Measurements from ENCODE around the gene VANGL1. TPM values are rescaled to one million over a fixed set of nuclear protein-coding genes. Genes with fewer than 3 reads are reported as not detected.

VANGL1 gene
- total and polyA plus RNA-seq, 2 of the 8 experiments (the other 6 are each of a cell fraction or from before 2014, with no cell fraction given), result 9.4 to 13.4 TPM

DNA sequence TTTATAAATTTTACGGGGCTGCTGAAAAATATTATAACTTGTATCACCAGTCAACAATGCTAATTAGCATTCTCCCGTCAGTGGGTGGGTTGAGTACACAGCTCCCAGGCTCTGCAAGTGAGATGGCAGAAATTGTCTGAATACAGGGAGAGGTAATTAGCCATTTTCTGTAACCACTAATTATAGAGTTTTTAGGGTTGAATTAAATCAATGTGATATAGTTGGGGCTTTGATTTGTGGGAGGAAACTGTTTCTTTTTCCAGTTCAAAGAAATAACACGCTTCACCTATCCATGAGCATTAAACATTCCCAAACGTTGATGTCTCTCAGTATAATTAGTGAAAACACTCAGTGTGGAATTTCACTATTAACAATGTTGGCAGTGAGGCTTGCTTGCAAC is 1.5 kb downstream of the VANGL1 start:
- Histone ChIP-seq H4K5ac (ENCODE audit: insufficient read length, low read depth, low read length) (no peak overlapping the region), H2BK12ac (ENCODE audit: low read depth, low read length) (no peak overlapping the region), H3K4me1 (replicated peaks in 1 of 4; ENCODE audit: control insufficient read depth in 3 of 4, insufficient read depth in 4 of 4, low read length in 3 of 4) (peaks cover under 1 to 17% (median 8%) of the 10 kb centered on the region in 4 experiments; a peak in 4 of 7 replicates), H3K56ac (replicated peaks; ENCODE audit: insufficient read length, low read depth, low read length) (no peak overlapping the region), H3K23me2 (ENCODE audit: low read depth, low read length) (peaks cover 8% of the 10 kb centered on the region), H3K27ac (ENCODE audit: low read depth, low read length) (no peak overlapping the region), H3K79me2 (ENCODE audit: control insufficient read depth in 1 of 2, insufficient read depth in 2 of 2, low read length in 2 of 2) (peaks cover 10 to 54% of the 10 kb centered on the region in 2 experiments; a peak in 3 of 4 replicates), H3K23ac (ENCODE audit: insufficient read length) (no peak overlapping the region), H2BK120ac (replicated peaks; ENCODE audit: low read depth, low read length) (no peak overlapping the region), H4K8ac (ENCODE audit: extremely low read depth, insufficient read depth, low read length) (no peak overlapping the region), H4K91ac (replicated peaks; ENCODE audit: insufficient read length, low read length) (no peak overlapping the region), H4K20me1 (replicated peaks in 1 of 2; ENCODE audit: control insufficient read depth in 1 of 2, insufficient read depth in 2 of 2, low read length in 2 of 2) (peaks cover 0 to 4% of the 10 kb centered on the region in 2 experiments), H2BK5ac (ENCODE audit: low read depth, low read length) (no peak overlapping the region), H3K4ac (replicated peaks; ENCODE audit: insufficient read length, low read depth, low read length) (no peak overlapping the region), H3K14ac (ENCODE audit: insufficient read length) (no peak overlapping the region), H3K27me3 (replicated peaks in 1 of 4; ENCODE audit: control insufficient read depth in 3 of 4, extremely low read depth in 1 of 4, insufficient read depth in 3 of 4, low read length in 3 of 4) (no peaks in the 10 kb centered on the region; a peak in 2 of 7 replicates), H2AK5ac (ENCODE audit: low read depth, low read length) (no peak overlapping the region), H3K79me1 (ENCODE audit: low read depth, low read length) (0 out of 2 replicates have a peak, but pooled peaks cover 3% of the 10 kb centered on the region), H3K4me3 (ENCODE audit: extremely low read depth in 1 of 4, insufficient read depth in 2 of 4, low read depth in 3 of 4, low read length in 4 of 4) (peak overlapping the region; percentile 67 to 98 (median 72); a peak in 7 of 8 replicates), H3K9ac (replicated peaks in 1 of 4; ENCODE audit: extremely low read depth in 1 of 4, low read depth in 3 of 4, low read length in 3 of 4) (no peak overlapping the region), H3K18ac (ENCODE audit: extremely low read depth, low read length) (no peak overlapping the region), H2BK20ac (ENCODE audit: low read length) (no peak overlapping the region), H3K9me3 (ENCODE audit: insufficient read depth in 2 of 2, low read depth in 1 of 2, low read length in 1 of 2) (peaks cover 6 to 9% of the 10 kb centered on the region in 2 experiments; a peak in 2 of 4 replicates), H2BK15ac (ENCODE audit: low read length) (no peak overlapping the region), H3K4me2 (ENCODE audit: insufficient read depth in 1 of 2, low read depth in 2 of 2, low read length in 2 of 2) (peak overlapping the region; percentile 61 to 78), H3K36me3 (ENCODE audit: control insufficient read depth in 2 of 4, insufficient read depth in 4 of 4, low read length in 3 of 4) (no peaks in the 10 kb centered on the region), H2AFZ (ENCODE audit: low read length) (no peak overlapping the region)
- WGBS, 2 experiments (ENCODE audit: extremely low coverage in 1 of 2, insufficient coverage in 1 of 2, insufficient read length in 1 of 2, insufficient replicate concordance in 2 of 2, low coverage in 1 of 2, low lambda C conversion rate in 2 of 2, missing lambda C conversion rate in 1 of 2), result 66% methylated on average over 4 of the region's 4 CpGs; no CpG with 5 or more reads in 1 of the 2 experiments
- ChIA-PET POLR2A (ENCODE audit: partially characterized antibody) (interaction anchor here (0.6 to 2.5 kb wide), 3 partner anchors 11 to 114 kb away, joined by 3 to 10 read pairs (median 3); no protein-coding TSS in a partner anchor), CTCF (ENCODE audit: partially characterized antibody) (interaction anchor here (0.6 to 1.7 kb wide), 6 partner anchors 17 to 469 kb away, joined by 3 to 7 read pairs (median 4); no protein-coding TSS in a partner anchor)
- DNase-seq (ENCODE audit: low read depth in 1 of 2, low spot score in 2 of 2) (no peak), FAIRE-seq (no peak)
- TF ChIP-seq FOSL1 (IDR thresholded peaks at IDR 0.05; ENCODE audit: insufficient read depth, low read depth, low read length) (no peak), HDAC2 (IDR thresholded peaks at IDR 0.05; ENCODE audit: borderline replicate concordance in 1 of 2, low read depth in 2 of 2, low read length in 2 of 2) (no peak), RFX5 (IDR thresholded peaks at IDR 0.05; ENCODE audit: borderline replicate concordance, low read depth, low read length) (no peak), BCL11A (IDR thresholded peaks at IDR 0.05; ENCODE audit: low read depth in 2 of 2, low read length in 2 of 2) (no peak), CBX8 (IDR thresholded peaks at IDR 0.05; ENCODE audit: borderline replicate concordance, low read depth, low read length) (no peak), POLR2AphosphoS5 (IDR thresholded peaks at IDR 0.05; ENCODE audit: low read depth, low read length) (no peak), POU5F1 (IDR thresholded peaks at IDR 0.05; ENCODE audit: low read depth, low read length) (no peak), GABPA (IDR thresholded peaks at IDR 0.05; ENCODE audit: borderline replicate concordance, insufficient read depth, low read length) (no peak), CTBP2 (IDR thresholded peaks at IDR 0.05; ENCODE audit: borderline replicate concordance, insufficient read depth, insufficient read length, low read length) (no peak), SAP30 (IDR thresholded peaks at IDR 0.05; ENCODE audit: insufficient read depth, insufficient replicate concordance, low read length) (no peak)
- TF ChIP-seq, protein P1, sequence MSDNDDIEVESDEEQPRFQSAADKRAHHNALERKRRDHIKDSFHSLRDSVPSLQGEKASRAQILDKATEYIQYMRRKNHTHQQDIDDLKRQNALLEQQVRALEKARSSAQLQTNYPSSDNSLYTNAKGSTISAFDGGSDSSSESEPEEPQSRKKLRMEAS (IDR thresholded peaks at IDR 0.05), result no peak

All from H1 (cell line).